ENCODE results near the gene PLSCR2.
"Not testable (repeated sequence)": the region's sequence is repeated elsewhere in the genome, so short reads cannot be mapped to it uniquely, and the experiment has no call there.

The PLSCR2 gene

GRCh38 chr3:146476094-146476740, 6.9 kb upstream of the PLSCR2 start:
- no peak for DNase-seq

GRCh38 chr3:146474976-146475375, 5.6 kb upstream of the PLSCR2 start:
- not testable (repeated sequence) for DNase-seq

GRCh38 chr3:146473726-146474125, 4.4 kb upstream of the PLSCR2 start:
- no peak for DNase-seq

- DNase-seq: no peak
These were observed 3.2 kb upstream of the PLSCR2 start for GRCh38 chr3:146472611-146473010.

- no peak for DNase-seq
These were observed 1.7 kb upstream of the PLSCR2 start for GRCh38 chr3:146471012-146471411.

- DNase-seq: no peak
These were observed 1.1 kb upstream of the PLSCR2 start for GRCh38 chr3:146470425-146470990.

- DNase-seq: no peak
These were observed 651 bp downstream of the PLSCR2 start for GRCh38 chr3:146468671-146469149.

- DNase-seq: no peak
These were observed 1.1 kb downstream of the PLSCR2 start for GRCh38 chr3:146468234-146468633.

- no peak for DNase-seq
These were observed 2.8 kb downstream of the PLSCR2 start for GRCh38 chr3:146466604-146467003.

- DNase-seq: no peak
These were observed 3.5 kb downstream of the PLSCR2 start for GRCh38 chr3:146465693-146466465.

GRCh38 chr3:146464783-146465182, 4.6 kb downstream of the PLSCR2 start:
- DNase-seq: no peak

GRCh38 chr3:146464005-146464595, 5.3 kb downstream of the PLSCR2 start:
- DNase-seq: no peak

- DNase-seq: no peak
These were observed 14.6 kb downstream of the PLSCR2 start for GRCh38 chr3:146454796-146455195.

- no peak for DNase-seq
These were observed 19.7 kb downstream of the PLSCR2 start for GRCh38 chr3:146449613-146450012.

GRCh38 chr3:146449076-146449475, 20.3 kb downstream of the PLSCR2 start:
- no peak for DNase-seq

GRCh38 chr3:146446026-146446425, 23.3 kb downstream of the PLSCR2 start:
- DNase-seq: no peak

- DNase-seq: not testable (repeated sequence)
These were observed 29.1 kb downstream of the PLSCR2 start for GRCh38 chr3:146440310-146440709.

GRCh38 chr3:146432066-146432465, 37.3 kb downstream of the PLSCR2 start:
- DNase-seq: no peak

- no peak for DNase-seq
These were observed 38.1 kb downstream of the PLSCR2 start for GRCh38 chr3:146431240-146431639.

GRCh38 chr3:146425341-146425740, 44.0 kb downstream of the PLSCR2 start:
- no peak for DNase-seq

- DNase-seq: no peak
These were observed 47.3 kb downstream of the PLSCR2 start for GRCh38 chr3:146421819-146422759.

- no peak for DNase-seq
These were observed 53.0 kb downstream of the PLSCR2 start for GRCh38 chr3:146416366-146416765.
